PFSK-1 (cell line): ENCODE results near the gene TWF1.

ENCODE experiments used
- POLR2AphosphoS5 ChIP-seq: IDR thresholded peaks from 2 replicates; pipeline ENCODE4 v1.6.1; 2012; ENCODE audit warnings: low read depth, mild to moderate bottlenecking, control low read depth, low read length, moderate library complexity
- REST ChIP-seq, 2 experiments: IDR thresholded peaks; 2 replicates each; pipeline versions ENCODE4 v1.6.1 to v1.8.0; 2011 to 2012; ENCODE audit warnings: low read depth in 2 of 2, low read length in 2 of 2, control low read depth in 1 of 2, inconsistent platforms in 1 of 2, mild to moderate bottlenecking in 1 of 2, moderate library complexity in 1 of 2; ENCODE audit not compliant: insufficient read depth in 1 of 2
- TAF1 ChIP-seq: IDR thresholded peaks from 2 replicates; pipeline ENCODE4 v1.6.1; 2012; ENCODE audit warnings: low read length, control low read depth, borderline replicate concordance; ENCODE audit not compliant: insufficient read depth

- TF ChIP-seq TAF1 (peak; percentile 48; the same call in 1 of the 2 replicates), REST (IDR thresholded peaks at IDR 0.05; ENCODE audit: insufficient read depth in 1 of 2, low read depth in 2 of 2, low read length in 2 of 2) (no peak), POLR2AphosphoS5 (no peak)
These were observed 29.7 kb upstream of the TWF1 start, which contains the start of gene TMEM117 for GRCh38 chr12:43835656-43836474.
